Skeletal muscle tissue (tissue), 4 donors: ENCODE measurements around the gene IDNK. TPM values are rescaled to one million over a fixed set of nuclear protein-coding genes. Genes with fewer than 3 reads are reported as not detected.

Experiments
- H3K27ac ChIP-seq: one replicate; pipeline ENCODE4 v1.7.0; 2013; ENCODE audit warnings: mild to moderate bottlenecking, low read depth, low read length, inconsistent platforms
- H3K27me3 ChIP-seq, 3 donors: one replicate each; pipeline ENCODE4 v1.7.0; 2013; ENCODE audit warnings: low read length in 3 of 3; ENCODE audit not compliant: control insufficient read depth in 3 of 3, insufficient read depth in 3 of 3
- H3K36me3 ChIP-seq, 3 donors: one replicate each; pipeline ENCODE4 v1.7.0; 2013; ENCODE audit warnings: low read length in 3 of 3; ENCODE audit not compliant: control insufficient read depth in 3 of 3, insufficient read depth in 3 of 3
- H3K4me1 ChIP-seq, 3 donors: one replicate each; pipeline ENCODE4 v1.7.0; 2013; ENCODE audit warnings: low read length in 3 of 3, mild to moderate bottlenecking in 3 of 3; ENCODE audit not compliant: control insufficient read depth in 3 of 3, insufficient read depth in 3 of 3
- H3K4me3 ChIP-seq, 3 donors: one replicate each; pipeline ENCODE4 v1.7.0; 2013; ENCODE audit warnings: low read length in 3 of 3
- H3K9ac ChIP-seq, 3 donors: one replicate each; pipeline ENCODE4 v1.7.0; 2013; ENCODE audit warnings: low read length in 3 of 3, mild to moderate bottlenecking in 3 of 3, moderate library complexity in 2 of 3, low read depth in 1 of 3
- H3K9me3 ChIP-seq, 3 donors: one replicate each; pipeline ENCODE4 v1.7.0; 2013; ENCODE audit warnings: low read length in 3 of 3; ENCODE audit not compliant: control insufficient read depth in 3 of 3
- total RNA-seq: library from RNA; depleted of rRNA; stranded (reverse); fragments of >200 nt; gene quantifications from one replicate; pipeline ENCODE4 v1.2.3, GENCODE V29; 2014
- donor health status: Osteomylitis.

Gene IDNK
- total RNA-seq, 1 donor from 2014 or later: 3.1 TPM

DNA sequence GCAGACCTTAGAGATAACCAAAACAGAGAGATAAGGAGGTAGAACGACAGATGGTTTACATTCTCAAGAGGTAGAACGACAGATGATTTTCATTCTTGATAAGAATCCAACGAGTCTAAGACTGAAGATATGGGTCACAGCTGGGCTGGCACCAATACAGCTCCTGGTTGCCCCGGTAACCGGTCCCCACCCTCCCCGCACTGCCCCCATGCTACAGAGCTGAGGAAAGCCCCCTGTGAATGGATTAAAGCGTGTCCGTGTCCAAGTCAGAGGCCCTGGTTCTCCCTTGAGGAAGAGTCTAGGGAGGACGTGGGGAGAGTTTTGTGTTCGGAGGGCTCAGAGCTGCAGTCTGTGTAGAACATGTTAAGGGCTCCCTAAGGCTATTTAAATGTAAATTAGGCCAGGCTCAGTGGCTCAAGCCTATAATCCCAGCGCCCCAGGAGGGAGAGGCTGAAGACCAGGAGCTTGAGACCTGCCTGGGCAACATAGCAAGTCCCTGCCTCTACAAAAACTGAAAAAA is 8.1 kb downstream of the IDNK start:
- H3K4me1 ChIP-seq: no peaks in the 10 kb centered on the region
- no peak overlapping the region for H3K27ac ChIP-seq
- H3K36me3 ChIP-seq: peaks cover 5 to 8% (median 6%) of the 10 kb centered on the region in 3 donors
- H3K4me3 ChIP-seq: no peak overlapping the region
- H3K27me3 ChIP-seq: no peaks in the 10 kb centered on the region
- H3K9ac ChIP-seq: no peak overlapping the region
- H3K9me3 ChIP-seq: no peaks in the 10 kb centered on the region

DNA sequence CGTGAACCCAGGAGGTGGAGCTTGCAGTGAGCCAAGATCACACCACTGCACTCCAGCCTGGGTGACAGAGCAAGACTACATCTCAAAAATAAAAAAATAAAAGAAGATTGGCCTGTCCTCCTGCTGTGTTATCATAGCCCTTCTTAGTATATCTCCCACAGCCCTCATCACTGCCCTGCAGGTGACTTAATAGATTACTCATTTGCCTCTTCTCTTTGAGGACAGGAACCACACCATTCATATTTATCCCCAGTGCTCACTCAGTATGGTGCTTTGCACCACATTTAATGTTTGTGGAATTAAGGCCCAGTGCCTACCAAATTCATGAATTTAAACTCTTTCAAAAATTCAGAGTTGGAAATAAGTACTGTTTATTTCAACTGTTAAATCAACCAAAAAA is 10.3 kb downstream of the IDNK start:
- no peak overlapping the region for H3K27ac ChIP-seq
- H3K27me3 ChIP-seq: no peaks in the 10 kb centered on the region
- no peaks in the 10 kb centered on the region for H3K9me3 ChIP-seq
- H3K4me3 ChIP-seq: no peak overlapping the region
- no peaks in the 10 kb centered on the region for H3K4me1 ChIP-seq
- H3K36me3 ChIP-seq: peaks cover 0 to 5% (median 2%) of the 10 kb centered on the region in 3 donors
- no peak overlapping the region for H3K9ac ChIP-seq

DNA sequence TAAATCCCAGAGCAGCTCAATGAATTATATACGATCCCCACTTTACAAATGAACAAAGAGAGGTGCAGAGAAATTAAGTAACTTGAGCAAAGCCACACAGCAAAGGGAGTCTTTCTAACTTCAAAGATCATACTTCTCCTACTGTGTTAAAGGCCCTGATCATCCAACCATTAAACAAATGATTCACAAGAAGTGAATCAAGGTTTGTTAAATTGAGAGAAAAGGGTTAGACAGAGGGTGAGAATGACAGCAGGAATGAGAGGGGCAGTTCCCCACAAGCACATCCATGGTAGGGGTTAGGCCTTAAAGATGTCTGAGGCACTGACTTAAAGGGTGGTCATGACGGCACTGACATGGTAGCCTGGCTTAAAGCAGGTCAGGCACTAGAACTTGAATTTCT is 10.7 kb downstream of the IDNK start:
- H3K36me3 ChIP-seq: peaks cover 0 to 5% (median 2%) of the 10 kb centered on the region in 3 donors

DNA sequence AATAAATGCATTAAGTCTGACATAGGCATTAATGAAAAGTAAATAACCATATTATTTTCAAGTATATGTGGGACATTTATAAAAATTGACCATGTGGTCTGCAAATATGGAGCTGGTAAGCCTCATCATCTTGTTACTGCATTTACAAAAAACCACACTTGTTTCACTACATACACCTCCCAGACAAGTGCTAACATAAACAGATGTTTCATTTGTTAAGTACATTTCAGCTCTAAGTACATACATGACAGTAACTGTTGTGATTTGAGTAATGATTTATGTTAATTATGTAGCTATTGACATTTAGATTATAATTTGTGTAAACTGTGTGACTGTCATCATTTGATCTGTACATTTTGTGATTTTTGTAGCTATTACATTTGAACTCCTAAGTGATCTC is 13.9 kb downstream of the IDNK start:
- no peaks in the 10 kb centered on the region for H3K9me3 ChIP-seq
- no peaks in the 10 kb centered on the region for H3K36me3 ChIP-seq
- no peak overlapping the region for H3K9ac ChIP-seq
- H3K4me1 ChIP-seq: no peaks in the 10 kb centered on the region
- no peak overlapping the region for H3K4me3 ChIP-seq
- no peaks in the 10 kb centered on the region for H3K27me3 ChIP-seq
- H3K27ac ChIP-seq: no peak overlapping the region

More for the DNA sequence above, 10.7 kb downstream of the IDNK start:
- no peaks in the 10 kb centered on the region for H3K9me3 ChIP-seq
- H3K27ac ChIP-seq: no peak overlapping the region
- no peak overlapping the region for H3K4me3 ChIP-seq
- no peaks in the 10 kb centered on the region for H3K27me3 ChIP-seq
- no peaks in the 10 kb centered on the region for H3K4me1 ChIP-seq
- no peak overlapping the region for H3K9ac ChIP-seq

DNA sequence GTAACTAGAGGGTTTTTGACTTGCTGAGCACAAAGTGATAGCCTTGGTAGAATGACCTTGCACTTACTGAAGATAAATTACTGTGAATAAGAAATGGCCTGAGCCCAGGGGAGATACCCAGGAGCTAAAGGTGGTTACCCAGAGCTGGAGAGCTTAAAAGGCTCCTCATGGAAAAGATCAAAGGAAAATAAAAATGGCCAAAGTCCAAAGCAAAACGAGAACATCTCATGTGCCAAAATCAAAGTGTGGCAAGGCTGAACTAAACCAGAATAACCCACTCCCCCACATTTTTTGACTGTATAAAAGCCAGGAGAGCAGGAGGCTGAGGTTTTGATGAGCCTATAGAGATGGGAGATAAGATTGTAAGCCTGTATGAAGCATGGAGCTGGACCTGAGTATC is 14.4 kb downstream of the IDNK start:
- Histone ChIP-seq H3K4me1 (no peaks in the 10 kb centered on the region), H3K9ac (no peak overlapping the region), H3K9me3 (no peaks in the 10 kb centered on the region), H3K27ac (no peak overlapping the region), H3K36me3 (no peaks in the 10 kb centered on the region), H3K4me3 (no peak overlapping the region), H3K27me3 (no peaks in the 10 kb centered on the region)

DNA sequence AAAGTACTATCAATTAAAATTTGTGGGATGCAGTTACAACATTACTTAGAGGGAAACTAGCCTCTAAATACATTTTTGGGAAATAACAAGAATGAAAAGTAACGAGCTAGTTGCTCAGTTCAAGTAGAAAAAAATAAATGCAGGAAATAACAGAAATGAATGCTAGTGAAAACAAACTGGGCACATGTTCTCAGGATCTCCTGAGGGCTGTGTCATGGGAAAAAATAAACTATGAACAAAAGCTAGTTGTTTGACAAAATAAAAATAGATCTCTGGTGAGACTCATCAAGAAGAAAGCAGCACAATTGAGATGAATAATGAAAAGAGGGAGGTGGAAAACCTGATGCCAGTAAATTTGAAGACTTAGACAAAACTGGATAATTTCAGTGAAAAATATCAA is 16.3 kb downstream of the IDNK start:
- no peaks in the 10 kb centered on the region for H3K27me3 ChIP-seq
- H3K27ac ChIP-seq: no peak overlapping the region
- H3K9ac ChIP-seq: no peak overlapping the region
- H3K36me3 ChIP-seq: peaks cover 0 to 6% (median 5%) of the 10 kb centered on the region in 3 donors
- H3K4me1 ChIP-seq: no peaks in the 10 kb centered on the region
- H3K4me3 ChIP-seq: no peak overlapping the region
- H3K9me3 ChIP-seq: no peaks in the 10 kb centered on the region

DNA sequence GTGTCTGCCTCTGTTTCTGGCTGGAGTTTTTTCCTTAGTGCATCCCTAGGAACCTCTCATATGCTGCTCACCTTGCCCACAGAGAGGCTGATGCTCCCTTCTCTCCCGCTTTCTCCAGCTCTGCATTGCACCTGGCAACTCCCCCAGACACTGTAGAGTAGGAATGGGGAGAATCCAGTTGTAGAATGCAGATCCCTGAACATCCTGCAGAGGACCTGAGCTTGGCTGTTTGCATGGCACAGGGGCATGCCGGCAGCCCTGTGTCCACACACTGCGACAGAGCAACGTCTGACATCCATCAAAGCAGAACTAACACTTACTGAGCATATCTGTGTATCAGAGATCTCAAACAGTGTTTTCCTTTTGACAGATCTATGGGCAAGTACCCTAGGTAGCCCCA is 19.9 kb downstream of the IDNK start:
- Histone ChIP-seq H3K27ac (no peak overlapping the region), H3K9me3 (no peaks in the 10 kb centered on the region), H3K36me3 (peaks cover 5 to 13% (median 11%) of the 10 kb centered on the region in 3 donors), H3K4me3 (no peak overlapping the region), H3K9ac (no peak overlapping the region), H3K27me3 (no peaks in the 10 kb centered on the region), H3K4me1 (no peaks in the 10 kb centered on the region)

DNA sequence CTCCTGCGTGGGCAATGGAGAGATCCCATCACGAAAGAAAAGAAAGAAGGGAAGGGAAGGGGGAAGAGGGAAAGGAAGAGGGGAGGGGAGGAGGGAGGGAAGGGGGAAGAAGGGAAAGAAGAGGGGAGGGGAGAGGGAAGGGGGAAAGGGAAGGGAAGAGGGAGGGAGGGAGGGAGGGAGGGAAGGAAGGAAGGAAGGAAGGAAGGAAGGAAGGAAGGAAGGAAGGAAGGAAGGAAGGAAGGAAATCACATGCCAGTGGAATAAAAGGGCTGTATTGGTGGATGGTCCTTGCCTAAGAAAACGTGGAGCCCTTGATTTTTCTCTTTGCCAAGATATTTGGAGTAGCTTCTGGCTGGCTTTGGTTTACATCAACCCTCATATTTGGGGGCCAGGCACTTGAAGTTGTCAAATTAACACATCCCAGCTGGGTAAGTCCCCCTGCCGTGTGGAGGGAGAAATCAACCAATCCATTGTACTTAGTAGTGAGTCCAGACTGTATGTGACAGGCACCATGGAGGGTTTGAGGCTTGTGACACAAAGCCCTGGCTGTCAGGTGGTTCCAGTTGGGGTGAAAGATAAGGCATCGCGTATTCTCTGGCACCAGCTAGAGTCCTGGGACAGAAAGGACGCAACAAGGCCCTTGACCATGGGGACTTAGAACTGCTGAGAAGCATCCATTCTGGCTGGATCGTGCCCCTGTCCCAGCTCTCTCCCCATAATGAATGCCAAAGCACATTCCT is 23.7 kb downstream of the IDNK start:
- Histone ChIP-seq H3K27ac (no peak overlapping the region), H3K36me3 (peaks cover 18 to 23% (median 20%) of the 10 kb centered on the region in 3 donors), H3K4me3 (no peak overlapping the region), H3K9ac (no peak overlapping the region), H3K9me3 (no peaks in the 10 kb centered on the region), H3K4me1 (no peaks in the 10 kb centered on the region), H3K27me3 (no peaks in the 10 kb centered on the region)

DNA sequence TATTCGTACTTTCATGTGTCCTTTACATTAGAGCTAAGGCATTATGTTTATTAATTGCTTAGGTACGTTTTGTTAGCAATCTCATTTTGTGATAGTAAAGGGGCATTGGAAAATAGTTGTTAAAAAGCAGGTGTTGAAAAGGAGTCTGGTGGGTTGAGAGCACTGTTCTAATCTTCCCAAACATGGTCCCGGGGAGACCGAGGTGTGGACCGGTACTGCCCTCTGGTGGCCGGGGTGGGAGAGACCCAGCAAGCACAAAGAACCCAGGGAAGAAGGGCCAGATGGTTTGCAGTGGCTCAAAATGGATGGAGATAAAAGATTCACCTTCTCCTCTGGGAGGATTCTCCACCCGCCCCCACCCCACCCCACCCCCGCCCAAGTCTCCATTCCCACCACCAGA is 26.1 kb downstream of the IDNK start:
- Histone ChIP-seq H3K4me1 (no peaks in the 10 kb centered on the region), H3K4me3 (no peak overlapping the region), H3K27ac (no peak overlapping the region), H3K27me3 (no peaks in the 10 kb centered on the region), H3K9me3 (no peaks in the 10 kb centered on the region), H3K9ac (no peak overlapping the region), H3K36me3 (peaks cover 24 to 29% (median 24%) of the 10 kb centered on the region in 3 donors)

DNA sequence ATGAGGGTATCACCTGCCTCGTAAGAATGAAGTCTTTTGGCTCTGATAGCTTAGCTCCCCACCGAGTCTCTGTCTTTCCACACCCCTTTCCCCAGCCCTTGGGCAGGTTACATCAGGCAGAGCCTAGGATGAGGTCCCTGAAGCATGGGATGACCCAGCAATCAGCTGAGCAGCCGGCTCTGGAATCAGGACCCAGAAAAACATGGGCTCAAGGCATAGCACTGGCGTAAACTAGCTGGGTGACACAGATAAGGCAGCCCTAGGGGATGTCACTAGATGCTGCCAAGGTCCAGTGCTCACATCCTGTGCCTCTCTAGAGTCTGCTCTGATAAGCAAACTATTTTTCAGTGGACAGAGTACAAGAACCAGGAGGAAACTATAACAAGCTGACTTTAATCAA is 26.6 kb downstream of the IDNK start:
- no peak overlapping the region for H3K4me3 ChIP-seq
- H3K9ac ChIP-seq: no peak overlapping the region
- no peaks in the 10 kb centered on the region for H3K27me3 ChIP-seq
- H3K27ac ChIP-seq: no peak overlapping the region
- H3K36me3 ChIP-seq: peaks cover 24 to 29% (median 27%) of the 10 kb centered on the region in 3 donors
- H3K9me3 ChIP-seq: no peaks in the 10 kb centered on the region
- H3K4me1 ChIP-seq: no peaks in the 10 kb centered on the region
